Measurements from ENCODE around the gene CTBP2. TPM values are rescaled to one million over a fixed set of nuclear protein-coding genes. Genes with fewer than 3 reads are reported as not detected.
A peak's percentile ranks its signal among the peaks of the same experiment; 100 is the strongest.
"Not testable (repeated sequence)": the region's sequence is repeated elsewhere in the genome, so short reads cannot be mapped to it uniquely, and the experiment has no call there.

Gene CTBP2
- total and polyA plus RNA-seq, 3 experiments from 2014 or later: 1.4 to 2.8 (median 1.8) TPM

- ChIA-PET POLR2A (no interaction called here), CTCF (no interaction called here)
- Histone ChIP-seq H3K36me3 (ENCODE audit: insufficient read depth, low read length) (no peaks in the 10 kb centered on the region), H3K4me1 (ENCODE audit: insufficient read depth, low read length) (no peaks in the 10 kb centered on the region), H3K4me3 (ENCODE audit: low read length) (no peak overlapping the region), H3K9me3 (ENCODE audit: low read length) (no peaks in the 10 kb centered on the region), H3K27me3 (ENCODE audit: insufficient read depth, low read length, poor library complexity, severe bottlenecking) (no peaks in the 10 kb centered on the region), H3K27ac (ENCODE audit: low read depth, low read length) (no peak overlapping the region)
- Mint-ChIP-seq H3K36me3 (no peaks in the 10 kb centered on the region), H3K4me3 (peak overlapping the region in 2 of 7 donors; percentile 23 to 54), H3K9me3 (peaks cover 0 to 4% (median 0%) of the 10 kb centered on the region in 5 donors), H3K27me3 (peaks cover 12 to 17% of the 10 kb centered on the region in 2 donors), H3K27ac (no peak overlapping the region), H3K4me1 (peaks cover 1 to 4% (median 2%) of the 10 kb centered on the region in 3 donors)
- DNase-seq: no peak
These were observed 4.1 kb upstream of the CTBP2 start for GRCh38 chr10:125164421-125164820.

DNA sequence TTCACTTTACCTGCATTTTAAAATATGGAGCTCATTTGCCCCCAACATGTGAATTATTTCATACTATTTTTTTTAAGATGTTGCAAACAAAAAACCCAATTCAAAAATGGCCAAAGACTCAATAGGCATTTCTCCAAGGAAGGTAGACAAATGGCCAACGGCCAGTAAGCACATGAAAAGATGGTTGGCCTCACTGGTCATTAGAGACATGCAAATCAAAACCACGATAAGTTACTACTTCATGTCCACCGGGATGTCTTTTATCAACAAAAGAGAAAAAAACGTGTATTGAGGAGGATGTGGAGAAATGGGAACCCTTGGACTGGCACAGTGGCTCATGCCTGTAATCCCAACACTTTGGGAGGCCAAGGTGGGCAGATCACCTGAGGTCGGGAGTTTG, 3.4 kb upstream of the CTBP2 start:
- Histone ChIP-seq H3K4me1 (ENCODE audit: insufficient read depth, low read length) (no peaks in the 10 kb centered on the region), H3K27me3 (ENCODE audit: insufficient read depth, low read length, poor library complexity, severe bottlenecking) (no peaks in the 10 kb centered on the region), H3K27ac (ENCODE audit: low read depth, low read length) (no peak overlapping the region), H3K9me3 (ENCODE audit: low read length) (no peaks in the 10 kb centered on the region), H3K36me3 (ENCODE audit: insufficient read depth, low read length) (no peaks in the 10 kb centered on the region), H3K4me3 (ENCODE audit: low read length) (no peak overlapping the region)
- Mint-ChIP-seq H3K27me3 (peaks cover 12 to 17% of the 10 kb centered on the region in 2 donors), H3K36me3 (no peaks in the 10 kb centered on the region), H3K4me3 (no peak overlapping the region), H3K27ac (no peak overlapping the region), H3K9me3 (peaks cover 0 to 4% (median 0%) of the 10 kb centered on the region in 5 donors), H3K4me1 (peaks cover 1 to 4% (median 2%) of the 10 kb centered on the region in 3 donors)
- ChIA-PET CTCF (no interaction called here), POLR2A (interaction anchor here (0.7 kb wide), 1 partner anchor 89 kb away, joined by 3 read pairs; no protein-coding TSS in a partner anchor)
- DNase-seq: no peak

DNA sequence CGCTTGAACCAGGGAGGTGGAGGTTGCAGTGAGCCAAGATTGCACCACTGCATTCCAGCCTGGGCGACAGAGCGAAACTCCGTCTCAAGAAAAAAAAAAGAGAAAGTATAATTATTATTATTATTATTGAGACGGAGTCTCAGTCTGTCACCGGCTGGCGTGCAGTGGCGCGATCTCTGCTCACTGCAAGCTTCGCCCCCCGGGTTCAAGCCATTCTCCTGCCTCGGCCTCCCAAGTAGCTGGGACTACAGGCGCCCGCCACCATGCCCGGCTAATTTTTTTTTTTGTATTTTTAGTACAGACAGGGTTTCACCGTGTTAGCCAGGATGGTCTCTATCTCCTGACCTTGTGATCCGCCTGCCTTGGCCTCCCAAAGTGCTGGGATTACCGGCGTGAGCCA, 2.9 kb upstream of the CTBP2 start:
- H3K9me3 Mint-ChIP-seq; CTCF ChIA-PET; H3K27me3 ChIP-seq (ENCODE audit: insufficient read depth, low read length, poor library complexity, severe bottlenecking); H3K4me1 Mint-ChIP-seq; DNase-seq; H3K27ac ChIP-seq (ENCODE audit: low read depth, low read length); H3K27ac Mint-ChIP-seq; H3K36me3 ChIP-seq (ENCODE audit: insufficient read depth, low read length); H3K4me1 ChIP-seq (ENCODE audit: insufficient read depth, low read length); H3K36me3 Mint-ChIP-seq; H3K4me3 ChIP-seq (ENCODE audit: low read length); H3K9me3 ChIP-seq (ENCODE audit: low read length): not testable (repeated sequence)
- Mint-ChIP-seq H3K27me3 (peaks cover 15 to 20% of the 10 kb centered on the region in 2 donors), H3K4me3 (peak overlapping the region in 1 of 7 donors; percentile 73)
- POLR2A ChIA-PET: interaction anchor here (0.7 kb wide), 1 partner anchor 88 kb away, joined by 3 read pairs; no protein-coding TSS in a partner anchor

DNA sequence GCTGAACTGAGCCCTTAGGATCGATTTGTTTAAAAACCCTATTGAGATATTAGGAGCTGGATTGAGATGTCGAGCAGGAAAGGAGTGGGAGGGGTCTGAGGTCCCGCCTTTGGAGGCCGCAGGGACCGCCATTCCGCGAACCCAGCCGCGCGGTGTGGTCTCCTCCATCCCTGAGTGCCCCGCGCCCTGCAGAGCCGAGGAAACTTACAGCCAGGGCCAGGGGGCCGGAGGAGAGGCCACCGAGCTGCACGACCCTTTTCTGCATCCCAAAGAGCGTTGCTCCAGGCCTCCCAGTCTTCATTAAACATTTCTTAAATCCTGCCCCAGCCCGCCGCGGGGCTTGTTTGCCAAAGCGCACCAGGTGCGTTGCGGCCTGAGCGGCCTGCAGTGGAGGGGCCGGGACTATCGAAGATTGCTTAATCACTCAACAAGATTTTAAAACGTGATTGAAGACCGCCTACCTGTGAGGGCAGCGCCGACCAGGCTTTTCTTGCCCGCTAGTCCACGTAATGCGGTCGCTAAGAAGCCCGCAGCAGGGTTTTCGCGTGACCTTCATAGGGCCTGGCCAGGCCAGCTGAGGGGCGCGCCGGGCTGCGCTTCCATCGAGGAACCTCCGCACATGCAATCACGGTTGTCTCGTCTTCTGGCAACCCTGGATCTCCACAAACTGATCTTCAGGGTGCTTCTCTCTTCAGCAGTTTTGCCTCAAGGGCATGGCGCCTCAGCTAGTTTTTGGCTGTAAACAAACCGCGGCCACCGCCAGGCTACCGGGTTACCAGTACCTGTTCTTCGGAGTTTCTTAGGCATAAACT, 2.0 kb upstream of the CTBP2 start:
- H3K4me1 ChIP-seq (ENCODE audit: insufficient read depth, low read length): peaks cover 5% of the 10 kb centered on the region
- H3K4me3 ChIP-seq (ENCODE audit: low read length): no peak overlapping the region
- no peak overlapping the region for H3K27ac Mint-ChIP-seq
- H3K36me3 ChIP-seq (ENCODE audit: insufficient read depth, low read length): no peaks in the 10 kb centered on the region
- H3K9me3 ChIP-seq (ENCODE audit: low read length): no peaks in the 10 kb centered on the region
- CTCF ChIA-PET: no interaction called here
- no peak overlapping the region for H3K27ac ChIP-seq (ENCODE audit: low read depth, low read length)
- no peaks in the 10 kb centered on the region for H3K27me3 ChIP-seq (ENCODE audit: insufficient read depth, low read length, poor library complexity, severe bottlenecking)
- peaks cover 21 to 30% of the 10 kb centered on the region in 2 donors for H3K27me3 Mint-ChIP-seq
- peaks cover 0 to 4% (median 0%) of the 10 kb centered on the region in 5 donors for H3K9me3 Mint-ChIP-seq
- H3K4me1 Mint-ChIP-seq: peaks cover 6 to 12% (median 10%) of the 10 kb centered on the region in 3 donors
- no peak for DNase-seq
- POLR2A ChIA-PET: no interaction called here
- no peaks in the 10 kb centered on the region for H3K36me3 Mint-ChIP-seq
- H3K4me3 Mint-ChIP-seq: peak overlapping the region; percentile 26 to 80 (median 63)

DNA sequence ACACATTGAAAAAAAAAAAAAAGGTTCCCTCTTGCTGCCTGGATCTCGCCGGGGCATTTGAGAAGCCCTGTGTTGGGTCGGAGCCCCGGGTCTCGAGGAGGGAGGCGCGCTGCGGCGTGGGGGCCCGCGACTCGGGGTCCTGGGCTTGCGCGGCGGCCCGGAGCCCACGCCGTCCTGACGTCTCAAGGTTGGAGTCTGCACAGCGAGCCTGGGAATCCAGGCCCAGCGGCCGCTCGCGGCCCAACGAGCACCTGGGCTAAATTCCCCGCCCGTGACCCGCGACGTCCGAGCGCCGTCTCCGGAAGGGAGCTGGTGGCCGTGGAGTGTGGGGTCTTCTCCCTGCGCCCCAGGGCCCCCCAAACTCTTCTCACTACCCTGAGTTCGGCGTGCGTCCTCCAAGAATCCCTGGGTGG, 1.4 kb upstream of the CTBP2 start:
- no peak overlapping the region for H3K27ac Mint-ChIP-seq
- CTCF ChIA-PET: no interaction called here
- peaks cover 22 to 36% of the 10 kb centered on the region in 2 donors for H3K27me3 Mint-ChIP-seq

GRCh38 chr10:125160856-125161706, 718 bp upstream of the CTBP2 start:
- POLR2A ChIA-PET: no interaction called here
- H3K4me3 Mint-ChIP-seq: peak overlapping the region in 6 of 7 donors; percentile 43 to 87 (median 58)

More for the DNA sequence above, 1.4 kb upstream of the CTBP2 start:
- Histone ChIP-seq H3K27ac (ENCODE audit: low read depth, low read length) (no peak overlapping the region), H3K4me3 (ENCODE audit: low read length) (no peak overlapping the region), H3K27me3 (ENCODE audit: insufficient read depth, low read length, poor library complexity, severe bottlenecking) (no peaks in the 10 kb centered on the region), H3K9me3 (ENCODE audit: low read length) (no peaks in the 10 kb centered on the region), H3K4me1 (ENCODE audit: insufficient read depth, low read length) (peaks cover 5% of the 10 kb centered on the region), H3K36me3 (ENCODE audit: insufficient read depth, low read length) (no peaks in the 10 kb centered on the region)
- no peaks in the 10 kb centered on the region for H3K36me3 Mint-ChIP-seq
- H3K4me3 Mint-ChIP-seq: peak overlapping the region in 5 of 7 donors; percentile 32 to 64 (median 51)
- peaks cover 0 to 4% (median 0%) of the 10 kb centered on the region in 5 donors for H3K9me3 Mint-ChIP-seq
- H3K4me1 Mint-ChIP-seq: peaks cover 6 to 12% (median 10%) of the 10 kb centered on the region in 3 donors
- no peak for DNase-seq
- POLR2A ChIA-PET: no interaction called here

GRCh38 chr10:125159486-125159931, 854 bp downstream of the CTBP2 start:
- ChIA-PET CTCF (no interaction called here), POLR2A (no interaction called here)
- H3K27ac Mint-ChIP-seq: no peak overlapping the region
- H3K9me3 Mint-ChIP-seq: peaks cover 0 to 9% (median 0%) of the 10 kb centered on the region in 5 donors
- no peaks in the 10 kb centered on the region for H3K36me3 ChIP-seq (ENCODE audit: insufficient read depth, low read length)
- peaks cover 5% of the 10 kb centered on the region for H3K4me1 ChIP-seq (ENCODE audit: insufficient read depth, low read length)
- H3K27me3 ChIP-seq (ENCODE audit: insufficient read depth, low read length, poor library complexity, severe bottlenecking): no peaks in the 10 kb centered on the region
- H3K27me3 Mint-ChIP-seq: peaks cover 25 to 49% of the 10 kb centered on the region in 2 donors
- H3K4me3 ChIP-seq (ENCODE audit: low read length): no peak overlapping the region
- H3K4me1 Mint-ChIP-seq: peaks cover 6 to 12% (median 10%) of the 10 kb centered on the region in 3 donors
- H3K36me3 Mint-ChIP-seq: no peaks in the 10 kb centered on the region
- no peaks in the 10 kb centered on the region for H3K9me3 ChIP-seq (ENCODE audit: low read length)
- no peak overlapping the region for H3K27ac ChIP-seq (ENCODE audit: low read depth, low read length)
- peak overlapping the region in 4 of 7 donors; percentile 51 to 62 (median 53) for H3K4me3 Mint-ChIP-seq
- no peak for DNase-seq

More at GRCh38 chr10:125160856-125161706, 718 bp upstream of the CTBP2 start:
- Histone ChIP-seq H3K9me3 (ENCODE audit: low read length) (no peaks in the 10 kb centered on the region), H3K36me3 (ENCODE audit: insufficient read depth, low read length) (no peaks in the 10 kb centered on the region), H3K27ac (ENCODE audit: low read depth, low read length) (no peak overlapping the region), H3K27me3 (ENCODE audit: insufficient read depth, low read length, poor library complexity, severe bottlenecking) (no peaks in the 10 kb centered on the region), H3K4me1 (ENCODE audit: insufficient read depth, low read length) (peaks cover 5% of the 10 kb centered on the region), H3K4me3 (ENCODE audit: low read length) (no peak overlapping the region)
- Mint-ChIP-seq H3K27me3 (peaks cover 21 to 40% of the 10 kb centered on the region in 2 donors), H3K4me1 (peaks cover 6 to 12% (median 10%) of the 10 kb centered on the region in 3 donors), H3K27ac (no peak overlapping the region), H3K9me3 (peaks cover 0 to 5% (median 0%) of the 10 kb centered on the region in 5 donors), H3K36me3 (no peaks in the 10 kb centered on the region)
- no peak for DNase-seq
- CTCF ChIA-PET: no interaction called here
